MM.1S (cell line): ENCODE data around the gene SGMS1.

Experiments
- CTCF ChIP-seq: fragments of 300-600 bp; sonication (generic); IDR thresholded peaks from 2 replicates; pipeline ENCODE4 v1.5.1; 2016; ENCODE audit warnings: antibody characterized with exemption, low read length, mixed read lengths
- EZH2phosphoT487 ChIP-seq: fragments of 300-600 bp; sonication (generic); IDR thresholded peaks from 2 replicates; pipeline ENCODE4 v1.6.1; 2018; ENCODE audit warnings: antibody characterized with exemption, low read length

- TF ChIP-seq EZH2phosphoT487 (no peak), CTCF (no peak)
Observed at GRCh38 chr10:50295367-50295766, 328.4 kb downstream of the SGMS1 start.
